ENCODE measurements around the gene S100PBP. TPM values are rescaled to one million over a fixed set of nuclear protein-coding genes. Genes with fewer than 3 reads are reported as not detected.

S100PBP gene
- total RNA-seq, 1 donor: 42.0 TPM

DNA sequence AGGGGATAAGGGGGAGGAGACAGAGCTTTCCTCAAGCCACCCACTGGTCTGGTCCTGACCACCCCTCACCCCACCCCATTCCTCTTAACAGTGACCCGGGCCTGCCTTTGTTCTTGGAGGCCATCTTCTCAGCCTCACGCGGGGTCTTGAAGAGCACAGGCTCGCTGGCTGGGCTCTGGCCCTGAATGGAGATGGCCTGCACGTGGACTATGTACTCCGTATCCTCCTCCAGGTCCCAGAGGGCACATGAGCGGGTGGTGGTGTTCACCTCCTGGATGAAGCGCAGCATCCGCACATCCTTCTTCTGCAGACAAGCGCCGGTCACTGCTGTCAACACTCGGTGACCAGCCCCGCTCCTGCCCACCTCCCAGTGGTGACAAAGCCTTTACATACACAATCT is 50.6 kb downstream of the S100PBP start:
- no peaks in the 10 kb centered on the region for H3K79me2 ChIP-seq (ENCODE audit: insufficient read depth, low read length)
- H3K4me2 ChIP-seq (ENCODE audit: insufficient read depth, low read length): no peak overlapping the region
- H3K4me3 ChIP-seq (ENCODE audit: insufficient read depth, low read length): no peak overlapping the region
- DNase-seq (ENCODE audit: insufficient read length, low spot score, missing footprints): no peak
- peaks cover 6% of the 10 kb centered on the region for H3K4me1 ChIP-seq (ENCODE audit: insufficient read depth, low read length)
- H4K20me1 ChIP-seq (ENCODE audit: insufficient read depth, low read length): no peaks in the 10 kb centered on the region
- no peak overlapping the region for H3K27ac ChIP-seq (ENCODE audit: low read depth, low read length)
- TF ChIP-seq, protein P1, sequence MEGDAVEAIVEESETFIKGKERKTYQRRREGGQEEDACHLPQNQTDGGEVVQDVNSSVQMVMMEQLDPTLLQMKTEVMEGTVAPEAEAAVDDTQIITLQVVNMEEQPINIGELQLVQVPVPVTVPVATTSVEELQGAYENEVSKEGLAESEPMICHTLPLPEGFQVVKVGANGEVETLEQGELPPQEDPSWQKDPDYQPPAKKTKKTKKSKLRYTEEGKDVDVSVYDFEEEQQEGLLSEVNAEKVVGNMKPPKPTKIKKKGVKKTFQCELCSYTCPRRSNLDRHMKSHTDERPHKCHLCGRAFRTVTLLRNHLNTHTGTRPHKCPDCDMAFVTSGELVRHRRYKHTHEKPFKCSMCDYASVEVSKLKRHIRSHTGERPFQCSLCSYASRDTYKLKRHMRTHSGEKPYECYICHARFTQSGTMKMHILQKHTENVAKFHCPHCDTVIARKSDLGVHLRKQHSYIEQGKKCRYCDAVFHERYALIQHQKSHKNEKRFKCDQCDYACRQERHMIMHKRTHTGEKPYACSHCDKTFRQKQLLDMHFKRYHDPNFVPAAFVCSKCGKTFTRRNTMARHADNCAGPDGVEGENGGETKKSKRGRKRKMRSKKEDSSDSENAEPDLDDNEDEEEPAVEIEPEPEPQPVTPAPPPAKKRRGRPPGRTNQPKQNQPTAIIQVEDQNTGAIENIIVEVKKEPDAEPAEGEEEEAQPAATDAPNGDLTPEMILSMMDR (IDR thresholded peaks at IDR 0.05; ENCODE audit: extremely low read depth, low read depth, low read length): no peak
- H2AFZ ChIP-seq (ENCODE audit: low read length): no peak overlapping the region
- no peaks in the 10 kb centered on the region for H3K9me3 ChIP-seq (ENCODE audit: low read depth, low read length)
- H3K27me3 ChIP-seq (ENCODE audit: insufficient read depth, low read length): peaks cover 20% of the 10 kb centered on the region
- no peaks in the 10 kb centered on the region for H3K36me3 ChIP-seq (ENCODE audit: insufficient read depth, low read length)

DNA sequence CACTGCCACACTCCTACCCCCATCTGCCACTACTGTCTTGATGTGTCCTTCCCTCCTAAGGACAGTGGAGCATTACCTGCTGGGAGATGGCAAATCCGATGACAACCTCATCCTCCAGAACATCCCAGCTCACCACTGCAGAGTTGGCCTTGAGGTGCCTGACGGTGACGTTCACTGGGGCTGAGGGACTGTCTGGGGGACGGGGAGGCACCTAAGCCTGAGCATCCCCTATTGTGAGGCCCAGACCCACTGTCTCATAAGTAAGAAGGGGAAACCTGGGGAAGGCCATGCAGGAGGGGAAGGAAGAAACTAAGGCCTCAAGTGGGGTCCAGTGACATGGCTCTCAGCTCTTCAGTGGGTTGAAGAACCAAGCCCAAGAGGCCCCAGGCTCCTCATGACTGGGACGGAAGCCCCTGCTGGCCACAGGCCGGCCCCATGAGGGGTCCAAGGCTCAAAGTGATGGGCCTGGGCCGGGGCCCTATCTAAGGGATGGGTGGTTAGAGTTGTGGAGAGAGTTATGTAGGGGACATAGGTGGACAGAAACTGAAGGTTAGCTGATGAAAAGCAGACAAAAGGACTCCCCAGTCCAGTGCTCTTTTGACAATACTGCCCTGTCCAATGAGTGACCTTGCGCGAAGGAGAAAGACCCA is 51.5 kb downstream of the S100PBP start:
- peaks cover 20% of the 10 kb centered on the region for H3K27me3 ChIP-seq (ENCODE audit: insufficient read depth, low read length)

DNA sequence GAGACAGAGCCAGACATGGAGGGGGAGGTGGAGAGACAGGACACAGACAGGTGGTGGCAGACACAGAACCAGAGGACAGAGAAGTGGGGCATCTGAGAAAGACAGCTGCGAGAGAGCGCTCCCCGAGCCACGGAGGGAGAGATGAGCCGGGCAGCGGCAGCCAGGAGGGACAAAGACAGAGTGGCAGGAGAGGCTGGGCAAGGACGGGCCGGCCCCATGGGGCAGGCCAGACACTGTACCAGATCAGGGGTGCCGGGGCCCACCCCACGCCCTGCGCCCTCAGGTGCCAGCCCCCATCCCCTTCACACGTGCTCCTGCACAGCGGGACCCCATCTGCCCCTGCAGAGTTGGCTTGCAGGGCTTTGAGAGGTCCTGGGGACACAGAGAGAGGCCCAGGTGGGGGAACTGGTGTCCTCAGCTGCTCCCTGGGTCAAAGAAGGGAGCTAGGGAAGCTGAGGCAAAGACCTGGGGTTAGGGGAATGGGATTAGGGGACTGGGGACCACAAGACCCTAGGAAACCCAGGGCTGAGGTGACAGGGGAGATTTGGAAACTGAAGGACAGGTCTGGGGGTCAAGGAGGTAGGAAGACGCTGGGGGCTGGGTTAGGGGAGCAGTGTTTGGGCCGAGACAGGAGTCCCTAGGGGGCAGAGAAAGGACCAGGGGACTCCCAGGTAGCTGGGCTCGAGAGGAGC is 52.6 kb downstream of the S100PBP start:
- H3K9me3 ChIP-seq (ENCODE audit: low read depth, low read length): no peaks in the 10 kb centered on the region
- H3K79me2 ChIP-seq (ENCODE audit: insufficient read depth, low read length): no peaks in the 10 kb centered on the region
- DNase-seq (ENCODE audit: insufficient read length, low spot score, missing footprints): peak; percentile 43
- H3K27me3 ChIP-seq (ENCODE audit: insufficient read depth, low read length): peaks cover 20% of the 10 kb centered on the region
- TF ChIP-seq, protein P1 (IDR thresholded peaks at IDR 0.05; ENCODE audit: extremely low read depth, low read depth, low read length): no peak
- H3K36me3 ChIP-seq (ENCODE audit: insufficient read depth, low read length): no peaks in the 10 kb centered on the region
- H3K4me3 ChIP-seq (ENCODE audit: insufficient read depth, low read length): peak overlapping the region; percentile 3
- H3K4me1 ChIP-seq (ENCODE audit: insufficient read depth, low read length): peaks cover 6% of the 10 kb centered on the region
- peak overlapping the region; percentile 54 for H3K4me2 ChIP-seq (ENCODE audit: insufficient read depth, low read length)
- no peak overlapping the region for H3K27ac ChIP-seq (ENCODE audit: low read depth, low read length)
- H2AFZ ChIP-seq (ENCODE audit: low read length): no peak overlapping the region
- no peaks in the 10 kb centered on the region for H4K20me1 ChIP-seq (ENCODE audit: insufficient read depth, low read length)

More for the DNA sequence above, 51.5 kb downstream of the S100PBP start:
- no peak overlapping the region for H3K4me2 ChIP-seq (ENCODE audit: insufficient read depth, low read length)
- H3K27ac ChIP-seq (ENCODE audit: low read depth, low read length): no peak overlapping the region
- H3K4me3 ChIP-seq (ENCODE audit: insufficient read depth, low read length): no peak overlapping the region
- H2AFZ ChIP-seq (ENCODE audit: low read length): no peak overlapping the region
- H3K9me3 ChIP-seq (ENCODE audit: low read depth, low read length): no peaks in the 10 kb centered on the region
- DNase-seq (ENCODE audit: insufficient read length, low spot score, missing footprints): peak; percentile 74
- H3K36me3 ChIP-seq (ENCODE audit: insufficient read depth, low read length): no peaks in the 10 kb centered on the region
- TF ChIP-seq, protein P1 (IDR thresholded peaks at IDR 0.05; ENCODE audit: extremely low read depth, low read depth, low read length): no peak
- H4K20me1 ChIP-seq (ENCODE audit: insufficient read depth, low read length): no peaks in the 10 kb centered on the region
- H3K79me2 ChIP-seq (ENCODE audit: insufficient read depth, low read length): no peaks in the 10 kb centered on the region
- H3K4me1 ChIP-seq (ENCODE audit: insufficient read depth, low read length): peaks cover 6% of the 10 kb centered on the region

- no peaks in the 10 kb centered on the region for H3K36me3 ChIP-seq (ENCODE audit: insufficient read depth, low read length)
- H3K4me1 ChIP-seq (ENCODE audit: insufficient read depth, low read length): peaks cover 6% of the 10 kb centered on the region
- H3K4me3 ChIP-seq (ENCODE audit: insufficient read depth, low read length): peak within 1 kb of the TSS; percentile 64
- TF ChIP-seq, protein P1 (IDR thresholded peaks at IDR 0.05; ENCODE audit: extremely low read depth, low read depth, low read length): no peak
- no peaks in the 10 kb centered on the region for H4K20me1 ChIP-seq (ENCODE audit: insufficient read depth, low read length)
- H3K4me2 ChIP-seq (ENCODE audit: insufficient read depth, low read length): peak within 1 kb of the TSS; percentile 77
- DNase-seq (ENCODE audit: insufficient read length, low spot score, missing footprints): peak; percentile 93
- no peak within 1 kb of the TSS for H3K27ac ChIP-seq (ENCODE audit: low read depth, low read length)
- peak within 1 kb of the TSS; percentile 63 for H2AFZ ChIP-seq (ENCODE audit: low read length)
- peaks cover 20% of the 10 kb centered on the region for H3K27me3 ChIP-seq (ENCODE audit: insufficient read depth, low read length)
- no peaks in the 10 kb centered on the region for H3K9me3 ChIP-seq (ENCODE audit: low read depth, low read length)
- H3K79me2 ChIP-seq (ENCODE audit: insufficient read depth, low read length): no peaks in the 10 kb centered on the region
Measured at GRCh38 chr1:32870615-32871363, 53.3 kb downstream of the S100PBP start, which contains the start of gene FNDC5. Gene FNDC5, minus strand, starts transcription at chr1:32870912.

Data from osteoblast (primary cell).